ENCODE data around the gene APBB2.
A peak's percentile ranks its signal among the peaks of the same experiment; 100 is the strongest.

The APBB2 gene

DNA sequence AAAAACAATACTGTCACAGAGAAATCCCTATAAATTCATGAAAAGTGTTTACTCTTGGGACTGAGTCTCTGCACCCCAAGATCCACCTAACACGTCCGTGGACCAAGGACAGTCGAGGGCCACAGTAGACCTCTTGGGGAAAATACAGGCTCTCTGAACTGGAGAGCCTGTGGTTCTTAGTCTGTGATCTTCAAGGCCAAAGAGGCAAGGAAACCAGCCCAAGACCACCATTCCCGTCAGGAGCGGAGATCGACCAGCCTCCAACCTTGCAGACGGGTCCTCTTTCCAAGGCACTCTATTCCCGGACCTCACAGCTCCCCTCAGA lies 1.6 kb upstream of the APBB2 start:
- no peak for DNase-seq (ENCODE audit: low read depth)

- no peak for DNase-seq (ENCODE audit: low read depth)
These were observed 813 bp upstream of the APBB2 start for GRCh38 chr4:41215155-41215554.

DNA sequence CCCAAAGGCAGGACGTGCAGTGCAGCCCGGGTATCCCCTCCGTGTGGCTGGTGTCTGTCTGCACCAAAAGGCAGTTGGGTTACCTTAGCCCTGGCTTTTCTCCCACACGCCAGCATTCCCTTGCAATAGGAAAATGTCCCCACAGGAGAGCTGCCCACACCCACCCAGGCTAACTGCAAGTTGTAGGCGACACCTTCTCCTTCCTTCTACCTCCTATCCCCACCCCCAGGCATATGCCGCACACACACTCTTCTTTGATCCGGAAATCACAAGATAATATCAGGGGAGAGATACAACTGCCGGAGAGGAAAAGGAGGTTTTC lies 444 bp upstream of the APBB2 start:
- DNase-seq (ENCODE audit: low read depth), result no peak

DNA sequence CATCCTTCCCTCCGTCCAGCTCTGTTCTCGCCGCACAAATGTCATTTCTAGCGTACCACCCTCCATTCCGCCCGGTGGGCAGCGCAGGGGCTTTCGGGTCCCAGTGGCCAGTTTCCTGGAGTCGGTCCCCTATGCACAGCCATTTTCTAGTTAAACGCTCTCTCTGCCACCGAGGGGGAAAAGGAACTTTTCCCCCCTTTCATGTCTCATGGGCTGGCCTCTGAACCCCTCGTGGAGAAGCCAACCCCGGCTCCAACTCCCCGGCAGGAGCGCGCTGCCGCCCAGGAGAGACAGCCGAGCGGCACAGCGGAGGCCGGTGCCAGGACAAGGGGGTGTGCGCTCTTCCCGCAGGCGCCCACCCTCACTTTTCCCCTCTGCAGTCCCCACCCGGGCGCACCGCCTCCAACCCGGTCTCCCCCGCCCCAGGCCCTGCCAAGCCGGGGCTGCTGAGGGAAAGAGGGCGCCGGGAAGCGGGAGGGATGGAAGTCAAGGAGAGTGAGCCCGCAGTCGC lies 662 bp downstream of the APBB2 start:
- no peak for DNase-seq (ENCODE audit: low read depth)

GRCh38 chr4:41212616-41213203 lies 1.6 kb downstream of the APBB2 start:
- no peak for DNase-seq (ENCODE audit: low read depth)

DNA sequence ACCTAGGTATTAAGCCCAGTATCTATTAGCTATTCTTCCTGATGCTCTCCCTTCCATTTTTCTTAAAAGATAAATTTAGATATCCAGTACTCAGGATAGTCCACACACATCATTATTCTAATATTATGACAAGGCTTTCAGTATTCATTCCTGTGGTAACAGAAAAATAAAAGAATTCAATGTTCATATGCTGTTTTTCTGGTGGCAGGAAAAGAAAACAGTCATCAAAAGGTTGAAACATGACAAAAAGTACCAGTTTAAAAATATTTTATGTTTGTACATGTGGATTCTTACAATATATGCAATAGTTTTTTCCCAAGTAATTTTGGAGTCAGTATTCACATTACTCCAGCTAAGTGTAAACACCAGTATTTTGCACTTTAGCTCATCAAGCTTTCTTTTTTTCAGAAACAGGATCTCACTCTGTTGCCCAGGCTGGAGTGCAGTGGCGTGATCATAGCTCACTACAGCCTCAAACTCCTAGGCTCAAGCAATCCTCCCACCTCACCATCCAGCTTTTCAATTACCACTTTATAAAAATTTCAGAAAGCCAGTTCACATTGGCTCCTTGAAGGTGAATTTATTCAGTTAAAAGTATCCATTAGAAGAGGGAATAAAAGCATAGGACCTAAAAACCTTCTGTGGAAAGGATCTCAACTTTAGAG lies 2.3 kb downstream of the APBB2 start:
- no peak for DNase-seq (ENCODE audit: low read depth)

GRCh38 chr4:41209901-41210300 lies 4.4 kb downstream of the APBB2 start:
- DNase-seq (ENCODE audit: low read depth), result no peak

DNA sequence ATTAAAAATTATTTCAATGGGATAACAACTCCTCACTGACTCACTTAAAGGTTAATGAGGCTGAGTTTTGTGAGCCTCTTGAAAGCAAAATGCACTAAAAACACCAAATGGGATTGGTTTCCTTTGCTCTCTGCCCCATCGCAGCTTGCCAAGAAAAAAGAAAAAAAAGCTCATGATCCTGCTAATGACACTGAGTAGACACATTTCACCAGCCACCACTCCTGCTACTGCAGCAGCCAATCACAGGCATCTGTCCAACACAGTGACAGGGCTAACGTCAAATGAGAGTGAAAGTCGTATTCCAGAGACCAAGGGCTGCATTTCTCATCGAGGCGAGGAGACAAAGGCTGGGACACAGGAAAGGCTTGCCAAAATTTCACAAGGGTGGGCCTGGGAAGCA lies 5.2 kb downstream of the APBB2 start:
- DNase-seq (ENCODE audit: low read depth), result no peak

DNA sequence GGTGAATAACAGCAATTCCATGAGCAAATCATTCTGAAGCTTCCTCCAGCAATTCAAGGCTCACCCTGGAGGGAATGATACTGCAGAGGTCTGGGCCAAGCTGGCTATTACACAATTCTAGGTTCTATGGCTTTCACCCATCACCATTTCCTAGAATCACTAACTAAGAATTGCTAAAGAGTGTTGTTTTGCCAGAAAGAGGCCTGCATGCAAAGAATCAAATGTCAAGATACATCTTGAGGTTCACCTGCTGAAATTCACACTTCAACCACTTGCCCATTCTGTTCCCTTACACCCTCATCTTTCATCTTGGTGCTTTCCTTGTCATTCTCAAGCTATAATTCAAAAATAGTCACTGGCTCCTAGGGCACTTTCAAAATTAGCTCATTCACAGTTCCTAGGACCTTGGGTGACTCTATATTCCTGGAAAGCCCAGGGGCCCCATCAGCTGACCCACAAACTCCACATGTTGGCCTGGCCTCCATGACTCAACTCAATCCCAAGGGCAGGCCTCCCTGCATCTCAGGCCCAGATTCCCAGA lies 7.0 kb downstream of the APBB2 start:
- DNase-seq (ENCODE audit: low read depth), result no peak

GRCh38 chr4:41205854-41206460 lies 8.4 kb downstream of the APBB2 start:
- DNase-seq (ENCODE audit: low read depth), result no peak

DNA sequence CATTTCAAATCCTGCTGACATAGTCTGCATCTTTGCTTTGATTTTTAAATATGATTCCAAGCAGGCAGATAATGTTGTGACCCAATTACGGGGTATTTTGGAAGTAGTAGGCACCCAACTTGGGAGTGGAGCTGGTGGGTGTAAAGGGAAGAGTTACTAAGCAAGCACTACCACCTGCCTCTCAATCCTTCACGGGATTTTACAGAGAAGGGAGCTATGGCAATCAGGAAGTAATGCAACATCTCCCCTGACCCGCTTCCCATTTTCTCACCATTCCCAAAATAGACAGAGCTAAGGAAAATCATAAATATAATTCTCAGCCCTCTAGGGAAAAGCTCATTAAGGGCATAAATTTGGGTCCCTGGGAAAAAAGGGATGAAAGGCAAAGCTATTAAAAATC lies 9.2 kb downstream of the APBB2 start:
- DNase-seq (ENCODE audit: low read depth), result no peak

DNA sequence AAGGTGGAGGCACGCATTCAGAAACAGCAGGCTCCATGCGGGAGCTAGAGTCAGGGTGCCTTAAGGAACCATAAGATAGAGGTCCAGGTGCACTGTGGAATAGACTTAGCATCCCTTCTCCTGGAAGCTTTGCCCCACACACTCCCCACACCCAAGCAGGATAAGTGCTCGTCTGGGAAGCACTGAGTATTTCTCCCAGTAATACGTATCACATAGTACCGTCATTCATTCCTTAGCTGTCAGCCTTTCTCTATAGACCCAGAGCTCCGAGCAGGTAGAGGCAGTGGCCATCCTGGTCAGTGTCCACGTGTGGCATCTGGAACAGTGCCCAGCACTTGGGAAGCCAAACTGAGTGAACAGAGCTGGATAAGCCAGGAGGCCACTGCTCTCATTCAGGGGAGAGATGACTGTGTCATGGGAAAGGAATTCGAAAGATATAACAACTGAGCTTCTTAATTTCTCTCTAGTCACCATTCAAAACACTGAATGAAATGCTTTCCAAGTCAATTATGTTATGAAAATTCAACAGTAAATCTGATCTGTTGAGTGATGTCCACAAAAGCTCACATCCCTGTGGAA lies 9.9 kb downstream of the APBB2 start:
- peak; percentile 47 for DNase-seq (ENCODE audit: low read depth)

- DNase-seq (ENCODE audit: low read depth), result no peak
These were observed 10.5 kb downstream of the APBB2 start for GRCh38 chr4:41203841-41204240.

GRCh38 chr4:41202820-41203568 lies 11.3 kb downstream of the APBB2 start:
- DNase-seq (ENCODE audit: low read depth), result no peak

GRCh38 chr4:41202356-41202755 lies 12.0 kb downstream of the APBB2 start:
- no peak for DNase-seq (ENCODE audit: low read depth)

DNA sequence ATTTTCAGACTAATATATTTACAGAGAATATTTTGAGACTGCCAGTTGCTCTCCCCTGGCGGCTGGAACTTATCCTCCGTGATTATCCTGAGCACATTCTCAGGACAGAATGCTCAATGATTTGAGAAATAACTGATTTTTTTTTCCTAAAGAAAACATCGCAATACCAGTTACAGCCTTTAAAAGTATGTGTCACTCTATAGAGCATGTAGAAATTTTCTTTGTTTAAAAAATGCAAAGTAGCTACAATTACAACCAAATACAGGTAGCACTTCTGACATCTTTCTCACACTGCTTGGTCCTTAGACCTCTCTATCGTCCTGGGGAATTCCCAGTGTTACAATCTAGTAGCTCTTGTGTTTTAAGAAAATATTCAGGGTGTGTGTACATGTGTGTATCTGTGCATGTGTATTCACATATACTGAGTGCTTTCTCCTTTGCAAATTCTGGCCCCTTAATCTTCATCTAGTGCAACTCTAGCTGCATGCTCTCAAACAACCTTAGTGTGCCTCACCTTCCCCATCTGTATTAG lies 13.8 kb downstream of the APBB2 start:
- DNase-seq (ENCODE audit: low read depth), result no peak

GRCh38 chr4:41199788-41200187 lies 14.6 kb downstream of the APBB2 start:
- DNase-seq (ENCODE audit: low read depth), result no peak

GRCh38 chr4:41197996-41198395 lies 16.3 kb downstream of the APBB2 start:
- no peak for DNase-seq (ENCODE audit: low read depth)

DNA sequence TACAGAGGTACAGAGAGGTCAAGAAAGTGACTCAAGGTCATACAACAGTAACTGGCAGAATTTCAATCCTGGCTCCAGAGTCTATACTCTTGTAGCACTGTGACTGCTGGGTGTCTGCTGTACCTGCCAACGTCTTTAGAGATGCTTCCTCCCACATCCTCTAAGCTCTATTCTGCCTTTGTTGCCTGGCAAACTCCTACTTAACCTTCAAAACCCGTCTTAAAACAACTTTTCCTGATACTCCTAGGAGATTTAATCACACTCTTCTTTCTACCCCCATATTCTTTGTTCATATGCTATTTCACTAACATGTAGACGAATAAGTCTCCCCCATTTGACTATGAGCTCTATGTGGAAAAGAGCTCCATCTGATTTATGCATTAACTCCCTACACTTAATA lies 16.8 kb downstream of the APBB2 start:
- DNase-seq (ENCODE audit: low read depth), result no peak

DNA sequence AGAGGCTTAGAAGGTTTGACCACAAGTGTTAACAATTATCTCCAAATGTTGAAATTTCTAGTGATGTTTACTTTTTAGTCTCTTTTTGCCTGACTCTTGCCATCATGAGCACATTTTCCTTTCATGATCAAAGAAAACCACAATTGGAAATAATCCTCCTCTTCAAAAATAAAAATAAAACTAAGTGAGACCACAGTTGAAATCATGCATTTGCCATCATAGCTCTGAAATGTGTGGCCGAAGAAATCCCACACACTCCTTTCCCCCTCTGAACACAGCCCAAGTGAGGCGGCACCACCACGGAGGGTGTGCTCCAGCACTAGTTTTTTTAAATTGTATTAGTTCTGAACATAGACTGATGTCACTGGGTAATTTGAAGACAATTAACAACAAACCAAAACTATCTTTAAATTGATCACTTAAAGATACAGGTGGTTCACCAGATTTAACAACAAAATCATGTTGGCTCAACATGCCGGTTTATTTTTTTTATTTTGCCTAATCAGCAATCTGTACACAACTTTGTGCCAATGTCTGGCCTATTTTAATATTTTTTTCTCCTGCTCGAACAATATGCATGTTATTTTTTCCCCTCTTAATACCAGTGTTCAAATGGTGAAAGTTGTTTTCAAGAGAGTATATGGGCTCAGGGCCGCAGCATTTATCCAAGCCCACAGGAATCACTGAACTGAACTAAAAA lies 17.6 kb downstream of the APBB2 start:
- no peak for DNase-seq (ENCODE audit: low read depth)

GRCh38 chr4:41192136-41192535 lies 22.2 kb downstream of the APBB2 start:
- DNase-seq (ENCODE audit: low read depth), result no peak

DNA sequence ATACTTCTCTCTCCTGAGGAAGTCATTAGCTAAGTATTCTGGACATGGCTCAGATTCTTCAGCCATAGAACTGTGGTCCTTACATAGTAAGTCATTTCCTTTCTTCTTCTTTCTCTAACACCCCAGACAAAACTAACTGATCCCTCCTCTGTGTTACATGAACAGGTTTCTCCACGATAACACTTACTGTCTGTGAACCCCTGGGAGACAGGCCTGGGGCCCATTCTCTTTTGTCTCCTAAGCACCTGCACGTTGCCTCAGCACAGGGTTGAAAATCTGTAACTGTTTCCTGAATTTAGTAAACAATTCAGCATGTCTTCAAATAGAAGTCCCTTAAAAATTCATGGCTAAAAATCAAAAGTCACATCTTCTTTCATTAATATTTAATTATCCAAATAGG lies 24.7 kb downstream of the APBB2 start:
- no peak for DNase-seq (ENCODE audit: low read depth)

Measured in GM04504 (cell line).